HepG2 (cell line): ENCODE results near the gene LRRC43. TPM values are rescaled to one million over a fixed set of nuclear protein-coding genes. Genes with fewer than 3 reads are reported as not detected.

Experiments used
- ARHGAP35 ChIP-seq: sonication (generic); formaldehyde crosslinking; IDR thresholded peaks from 2 replicates; pipeline ENCODE4 v1.9.0; 2022; ENCODE audit warnings: mild to moderate bottlenecking, inconsistent platforms, moderate library complexity, missing genetic modification reagents, borderline replicate concordance
- CREM ChIP-seq, 2 experiments: sonication (generic) in 1 of 2; formaldehyde crosslinking in 1 of 2; IDR thresholded peaks; 2 replicates each; pipeline versions ENCODE4 v1.4.0 to v1.6.1; 2016 to 2020; ENCODE audit warnings: antibody characterized with exemption in 1 of 2, mild to moderate bottlenecking in 1 of 2, missing genetic modification reagents in 1 of 2
- FOXA1 ChIP-seq, 2 experiments: fragments of 450-650 bp in 1 of 2; sonication (generic) in 1 of 2; formaldehyde crosslinking in 1 of 2; IDR thresholded peaks; 2 replicates each; pipeline versions ENCODE4 v1.4.0 to v1.6.1; 2016 to 2020; ENCODE audit warnings: missing genetic modification reagents in 1 of 2
- HMG20A ChIP-seq: IDR thresholded peaks from 2 replicates; pipeline ENCODE4 v1.6.1; 2016; ENCODE audit warnings: borderline replicate concordance
- MATR3 ChIP-seq: sonication (generic); formaldehyde crosslinking; IDR thresholded peaks from 2 replicates; pipeline ENCODE4 v1.4.0; 2020; ENCODE audit warnings: missing genetic modification reagents
- RXRB ChIP-seq: IDR thresholded peaks from 2 replicates; pipeline ENCODE4 v1.6.1; 2016; ENCODE audit warnings: borderline replicate concordance, missing genetic modification reagents, missing compliant biosample characterization
- SNAPC2 ChIP-seq: sonication (generic); formaldehyde crosslinking; IDR thresholded peaks from 2 replicates; pipeline ENCODE4 v1.8.1; 2022; ENCODE audit warnings: mild to moderate bottlenecking, missing genetic modification reagents
- SOX5 ChIP-seq: IDR thresholded peaks from 2 replicates; pipeline ENCODE4 v1.6.1; 2016; ENCODE audit warnings: borderline replicate concordance
- SP140L ChIP-seq: sonication (generic); formaldehyde crosslinking; IDR thresholded peaks from 2 replicates; pipeline ENCODE4 v1.4.0; 2020; ENCODE audit warnings: missing genetic modification reagents, borderline replicate concordance
- ZNF205 ChIP-seq: IDR thresholded peaks from 2 replicates; pipeline ENCODE4 v1.6.1; 2018; ENCODE audit warnings: missing biosample characterization, missing genetic modification reagents
- ZNF207 ChIP-seq: fragments of 450-650 bp; IDR thresholded peaks from 2 replicates; pipeline ENCODE4 v1.6.1; 2016; ENCODE audit warnings: antibody characterized with exemption, borderline replicate concordance
- ZNF430 ChIP-seq: sonication (generic); formaldehyde crosslinking; IDR thresholded peaks from 2 replicates; pipeline ENCODE4 v1.9.0; 2021; ENCODE audit warnings: mild to moderate bottlenecking, missing genetic modification reagents
- ZNF441 ChIP-seq: sonication (generic); formaldehyde crosslinking; IDR thresholded peaks from 2 replicates; pipeline ENCODE4 v1.7.0; 2021; ENCODE audit warnings: missing genetic modification reagents, borderline replicate concordance
- ZNF564 ChIP-seq: sonication (generic); formaldehyde crosslinking; IDR thresholded peaks from 2 replicates; pipeline ENCODE4 v1.8.1; 2023; ENCODE audit warnings: mild to moderate bottlenecking, missing genetic modification reagents
- ZNF605 ChIP-seq: sonication (generic); formaldehyde crosslinking; IDR thresholded peaks from 2 replicates; pipeline ENCODE4 v1.8.0; 2022; ENCODE audit warnings: mild to moderate bottlenecking, missing genetic modification reagents
- ZNF737 ChIP-seq: sonication (generic); formaldehyde crosslinking; IDR thresholded peaks from 2 replicates; pipeline ENCODE4 v1.5.0; 2020; ENCODE audit warnings: missing genetic modification reagents, mild to moderate bottlenecking, borderline replicate concordance
- ZSCAN12 ChIP-seq: sonication (generic); formaldehyde crosslinking; IDR thresholded peaks from 2 replicates; pipeline ENCODE4 v1.9.0; 2021; ENCODE audit warnings: mild to moderate bottlenecking, missing genetic modification reagents
- polyA plus RNA-seq, 8 experiments: library from polyadenylated mRNA; depleted of rRNA in 3 of 8; stranded (reverse) in 7 of 8; unstranded in 1 of 8; fragments of >200 nt; fragmentation: Illumina TruSeq in 4 of 8; extraction: Trizol in 4 of 8; gene quantifications; 2 replicates each; pipeline versions ENCODE4 v1.2.1 to v1.2.3, GENCODE V29; 2011 to 2016; ENCODE audit warnings: low read depth in 4 of 8, missing spikeins in 1 of 8, mixed read lengths in 1 of 8; ENCODE audit not compliant: insufficient read depth in 1 of 8
- total RNA-seq, 5 experiments: library from RNA; depleted of rRNA; stranded (reverse); fragments of >200 nt; fragmentation: Illumina TruSeq; extraction: Trizol; gene quantifications; 2 replicates each; pipeline ENCODE4 v1.2.3, GENCODE V29; 2016; ENCODE audit warnings: low read depth in 1 of 5
- TF ChIP-seq, protein P1 (sequence below): IDR thresholded peaks from 2 replicates; pipeline ENCODE4 v1.4.0; 2020; ENCODE audit warnings: mild to moderate bottlenecking, missing genetic modification reagents
- TF ChIP-seq, protein P2 (sequence below): sonication (generic); formaldehyde crosslinking; IDR thresholded peaks from 2 replicates; pipeline ENCODE4 v1.5.0; 2020; ENCODE audit warnings: missing genetic modification reagents
- TF ChIP-seq, protein P3 (sequence below): sonication (generic); formaldehyde crosslinking; IDR thresholded peaks from 2 replicates; pipeline ENCODE4 v1.9.0; 2022; ENCODE audit warnings: missing genetic modification reagents, mild to moderate bottlenecking, borderline replicate concordance
- TF ChIP-seq, protein P4 (sequence below): sonication (generic); formaldehyde crosslinking; conservative IDR thresholded peaks from 2 replicates; pipeline ENCODE4 v1.8.0; 2022; ENCODE audit warnings: low read depth, missing genetic modification reagents

The LRRC43 gene
- total and polyA plus RNA-seq, 2 of the 13 experiments (the other 11 are each of a cell fraction or from before 2014, with no cell fraction given) = not detected

DNA sequence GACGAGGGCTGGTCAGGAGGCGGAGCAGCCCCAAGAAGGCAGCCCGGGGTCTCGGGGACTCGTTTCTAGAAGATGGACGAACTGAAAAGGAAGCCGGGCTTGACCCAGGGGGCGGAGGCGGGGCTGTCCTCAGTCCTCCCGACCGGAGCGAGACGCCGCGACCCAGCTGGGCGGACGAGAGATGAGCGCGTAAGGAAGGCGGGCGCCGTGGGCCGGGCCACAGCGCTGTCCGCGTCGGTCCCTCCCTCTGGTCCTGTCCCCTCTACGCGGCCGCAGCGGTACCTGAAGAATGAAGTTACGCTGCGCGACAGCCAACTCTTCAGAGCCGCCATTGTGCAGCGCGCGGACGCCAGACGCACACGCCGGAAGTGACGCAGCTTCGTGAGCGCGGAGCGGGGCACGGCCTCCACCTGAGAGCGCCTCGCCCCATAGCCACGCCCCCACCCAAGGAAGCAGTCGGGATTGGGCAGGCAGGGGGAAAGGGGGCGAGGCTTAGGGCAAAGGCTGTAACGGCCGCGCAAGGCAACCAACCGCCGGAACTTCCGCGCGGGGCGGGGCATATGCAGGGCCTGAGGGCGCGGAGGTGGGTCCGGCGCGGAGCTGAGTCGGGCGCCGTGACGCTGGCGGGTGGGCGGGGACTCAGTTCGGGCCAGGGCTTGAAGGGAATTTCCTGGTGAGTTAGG, 42.9 kb downstream of the LRRC43 start, which contains the start of gene DIABLO (continued):
- TF ChIP-seq, protein P1, sequence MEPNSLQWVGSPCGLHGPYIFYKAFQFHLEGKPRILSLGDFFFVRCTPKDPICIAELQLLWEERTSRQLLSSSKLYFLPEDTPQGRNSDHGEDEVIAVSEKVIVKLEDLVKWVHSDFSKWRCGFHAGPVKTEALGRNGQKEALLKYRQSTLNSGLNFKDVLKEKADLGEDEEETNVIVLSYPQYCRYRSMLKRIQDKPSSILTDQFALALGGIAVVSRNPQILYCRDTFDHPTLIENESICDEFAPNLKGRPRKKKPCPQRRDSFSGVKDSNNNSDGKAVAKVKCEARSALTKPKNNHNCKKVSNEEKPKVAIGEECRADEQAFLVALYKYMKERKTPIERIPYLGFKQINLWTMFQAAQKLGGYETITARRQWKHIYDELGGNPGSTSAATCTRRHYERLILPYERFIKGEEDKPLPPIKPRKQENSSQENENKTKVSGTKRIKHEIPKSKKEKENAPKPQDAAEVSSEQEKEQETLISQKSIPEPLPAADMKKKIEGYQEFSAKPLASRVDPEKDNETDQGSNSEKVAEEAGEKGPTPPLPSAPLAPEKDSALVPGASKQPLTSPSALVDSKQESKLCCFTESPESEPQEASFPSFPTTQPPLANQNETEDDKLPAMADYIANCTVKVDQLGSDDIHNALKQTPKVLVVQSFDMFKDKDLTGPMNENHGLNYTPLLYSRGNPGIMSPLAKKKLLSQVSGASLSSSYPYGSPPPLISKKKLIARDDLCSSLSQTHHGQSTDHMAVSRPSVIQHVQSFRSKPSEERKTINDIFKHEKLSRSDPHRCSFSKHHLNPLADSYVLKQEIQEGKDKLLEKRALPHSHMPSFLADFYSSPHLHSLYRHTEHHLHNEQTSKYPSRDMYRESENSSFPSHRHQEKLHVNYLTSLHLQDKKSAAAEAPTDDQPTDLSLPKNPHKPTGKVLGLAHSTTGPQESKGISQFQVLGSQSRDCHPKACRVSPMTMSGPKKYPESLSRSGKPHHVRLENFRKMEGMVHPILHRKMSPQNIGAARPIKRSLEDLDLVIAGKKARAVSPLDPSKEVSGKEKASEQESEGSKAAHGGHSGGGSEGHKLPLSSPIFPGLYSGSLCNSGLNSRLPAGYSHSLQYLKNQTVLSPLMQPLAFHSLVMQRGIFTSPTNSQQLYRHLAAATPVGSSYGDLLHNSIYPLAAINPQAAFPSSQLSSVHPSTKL (CRISPR knock-in tag) = peak; percentile 58
- TF ChIP-seq ZNF207 (no peak), FOXA1 (IDR thresholded peaks at IDR 0.05) (no peak), FOXA1 (CRISPR knock-in tag; IDR thresholded peaks at IDR 0.05) (no peak), SP140L (CRISPR knock-in tag) (no peak), ZNF737 (CRISPR knock-in tag) (no peak), RXRB (peak; percentile 77; the same call in 1 of the 2 replicates), ARHGAP35 (peak; percentile 79; the same call in 1 of the 2 replicates), HMG20A (CRISPR knock-in tag) (no peak), ZSCAN12 (CRISPR knock-in tag) (no peak), ZNF205 (peak; percentile 82; the same call in 1 of the 2 replicates), SNAPC2 (0 out of 2 replicates have a peak, but pooled peaks have one; percentile 74), ZNF441 (peak; percentile 67; the same call in 1 of the 2 replicates), MATR3 (CRISPR knock-in tag) (no peak), SOX5 (CRISPR knock-in tag) (0 out of 2 replicates have a peak, but pooled peaks have one; percentile 12), CREM (IDR thresholded peaks at IDR 0.05) (peak; percentile 93), CREM (CRISPR knock-in tag; IDR thresholded peaks at IDR 0.05) (peak; percentile 47; the same call in 1 of the 2 replicates), ZNF605 (CRISPR knock-in tag) (peak; percentile 73), ZNF430 (CRISPR knock-in tag) (no peak; the same call in 1 of the 2 replicates), ZNF564 (0 out of 2 replicates have a peak, but pooled peaks have one; percentile 39)
- TF ChIP-seq, protein P2, sequence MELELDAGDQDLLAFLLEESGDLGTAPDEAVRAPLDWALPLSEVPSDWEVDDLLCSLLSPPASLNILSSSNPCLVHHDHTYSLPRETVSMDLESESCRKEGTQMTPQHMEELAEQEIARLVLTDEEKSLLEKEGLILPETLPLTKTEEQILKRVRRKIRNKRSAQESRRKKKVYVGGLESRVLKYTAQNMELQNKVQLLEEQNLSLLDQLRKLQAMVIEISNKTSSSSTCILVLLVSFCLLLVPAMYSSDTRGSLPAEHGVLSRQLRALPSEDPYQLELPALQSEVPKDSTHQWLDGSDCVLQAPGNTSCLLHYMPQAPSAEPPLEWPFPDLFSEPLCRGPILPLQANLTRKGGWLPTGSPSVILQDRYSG (CRISPR knock-in tag) = no peak
- TF ChIP-seq, protein P3, sequence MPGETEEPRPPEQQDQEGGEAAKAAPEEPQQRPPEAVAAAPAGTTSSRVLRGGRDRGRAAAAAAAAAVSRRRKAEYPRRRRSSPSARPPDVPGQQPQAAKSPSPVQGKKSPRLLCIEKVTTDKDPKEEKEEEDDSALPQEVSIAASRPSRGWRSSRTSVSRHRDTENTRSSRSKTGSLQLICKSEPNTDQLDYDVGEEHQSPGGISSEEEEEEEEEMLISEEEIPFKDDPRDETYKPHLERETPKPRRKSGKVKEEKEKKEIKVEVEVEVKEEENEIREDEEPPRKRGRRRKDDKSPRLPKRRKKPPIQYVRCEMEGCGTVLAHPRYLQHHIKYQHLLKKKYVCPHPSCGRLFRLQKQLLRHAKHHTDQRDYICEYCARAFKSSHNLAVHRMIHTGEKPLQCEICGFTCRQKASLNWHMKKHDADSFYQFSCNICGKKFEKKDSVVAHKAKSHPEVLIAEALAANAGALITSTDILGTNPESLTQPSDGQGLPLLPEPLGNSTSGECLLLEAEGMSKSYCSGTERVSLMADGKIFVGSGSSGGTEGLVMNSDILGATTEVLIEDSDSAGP (CRISPR knock-in tag) = peak; percentile 89; the same call in 1 of the 2 replicates
- TF ChIP-seq, protein P4, sequence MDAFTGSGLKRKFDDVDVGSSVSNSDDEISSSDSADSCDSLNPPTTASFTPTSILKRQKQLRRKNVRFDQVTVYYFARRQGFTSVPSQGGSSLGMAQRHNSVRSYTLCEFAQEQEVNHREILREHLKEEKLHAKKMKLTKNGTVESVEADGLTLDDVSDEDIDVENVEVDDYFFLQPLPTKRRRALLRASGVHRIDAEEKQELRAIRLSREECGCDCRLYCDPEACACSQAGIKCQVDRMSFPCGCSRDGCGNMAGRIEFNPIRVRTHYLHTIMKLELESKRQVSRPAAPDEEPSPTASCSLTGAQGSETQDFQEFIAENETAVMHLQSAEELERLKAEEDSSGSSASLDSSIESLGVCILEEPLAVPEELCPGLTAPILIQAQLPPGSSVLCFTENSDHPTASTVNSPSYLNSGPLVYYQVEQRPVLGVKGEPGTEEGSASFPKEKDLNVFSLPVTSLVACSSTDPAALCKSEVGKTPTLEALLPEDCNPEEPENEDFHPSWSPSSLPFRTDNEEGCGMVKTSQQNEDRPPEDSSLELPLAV (CRISPR knock-in tag) = 0 out of 2 replicates have a peak, but pooled peaks have one; percentile 11
